GM21526 (cell line): ENCODE measurements around the gene ZNF518A.

Experiments
- ATAC-seq: cut with Tn5 transposase; IDR thresholded peaks from one replicate; pipeline ENCODE4 v1.9.1; 2021; ENCODE audit warnings: moderate library complexity; ENCODE audit not compliant: unreplicated experiment, low FRiP score

ZNF518A gene

DNA sequence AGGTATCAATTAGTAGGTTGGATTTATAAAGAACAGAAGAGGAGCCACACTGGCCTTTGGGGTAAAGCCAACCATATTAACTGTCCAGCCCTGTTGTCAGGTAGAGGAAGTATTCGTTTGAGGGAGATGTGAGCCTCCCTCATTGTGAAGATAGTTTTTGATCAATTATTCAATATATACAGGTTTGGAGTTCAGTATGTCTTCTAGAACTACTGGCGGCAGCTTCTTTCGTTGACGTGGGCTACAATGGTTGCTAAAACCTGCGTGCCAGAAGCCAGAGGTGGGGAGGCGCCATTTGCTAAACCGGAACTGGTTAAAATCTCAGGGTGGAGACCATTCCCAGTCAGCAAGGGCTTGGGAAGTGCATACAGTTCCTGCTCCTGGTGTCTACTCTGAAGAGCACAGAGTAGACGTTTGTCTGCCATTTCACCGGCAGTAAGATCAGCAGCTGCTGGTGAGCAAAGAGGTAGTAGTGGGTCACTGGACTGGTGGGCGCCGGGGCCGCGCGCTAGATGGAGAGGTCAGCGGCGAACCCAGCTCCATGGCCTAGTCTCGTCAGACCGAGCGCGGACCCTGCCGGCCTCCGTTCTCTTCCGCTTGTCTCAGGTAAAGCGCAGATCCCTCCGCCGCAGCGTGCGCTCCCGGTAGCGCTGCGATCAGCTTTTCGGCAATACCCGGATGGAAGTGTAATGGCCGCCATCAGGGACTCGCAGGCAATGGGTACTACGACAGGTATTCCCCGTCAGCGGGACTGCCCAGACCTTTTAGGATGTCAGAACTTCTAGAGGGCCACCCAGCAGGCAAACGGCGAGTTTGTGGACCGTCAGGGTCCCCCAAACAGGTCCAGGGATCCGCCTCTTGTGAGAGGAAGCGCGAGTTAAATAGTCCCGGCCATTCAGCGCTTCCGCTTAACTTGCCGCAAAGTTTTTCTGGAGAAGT is at the start of gene ZNF518A:
Gene ZNF518A (plus strand): TSS at position 911 of the 939 bp plus-strand sequence. CDS start 26,026 bp downstream, outside the sequence.
- peak; percentile 83 for ATAC-seq

DNA sequence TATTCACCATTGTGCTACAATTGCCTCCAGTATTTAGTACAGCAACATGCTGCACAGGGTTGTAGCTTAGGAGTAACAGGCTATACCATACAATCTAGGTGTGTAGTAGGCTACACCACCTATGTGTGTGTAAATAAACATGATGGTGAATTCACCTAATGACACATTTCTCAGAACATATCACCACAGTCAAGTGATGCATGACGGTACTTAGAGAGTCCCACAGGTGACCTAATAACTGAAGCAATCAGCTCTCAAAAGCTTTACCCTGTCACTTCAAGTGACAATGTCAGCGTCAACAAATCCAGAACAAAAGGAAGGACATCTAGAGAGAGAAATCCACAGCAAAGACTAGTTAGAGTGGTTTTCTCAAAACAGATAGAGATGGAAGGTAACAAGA is 47.9 kb upstream of the ZNF518A start:
- no peak for ATAC-seq

GRCh38 chr10:96082748-96083147 is 47.3 kb upstream of the ZNF518A start:
- no peak for ATAC-seq

GRCh38 chr10:96089116-96089515 is 41.0 kb upstream of the ZNF518A start:
- ATAC-seq: no peak

DNA sequence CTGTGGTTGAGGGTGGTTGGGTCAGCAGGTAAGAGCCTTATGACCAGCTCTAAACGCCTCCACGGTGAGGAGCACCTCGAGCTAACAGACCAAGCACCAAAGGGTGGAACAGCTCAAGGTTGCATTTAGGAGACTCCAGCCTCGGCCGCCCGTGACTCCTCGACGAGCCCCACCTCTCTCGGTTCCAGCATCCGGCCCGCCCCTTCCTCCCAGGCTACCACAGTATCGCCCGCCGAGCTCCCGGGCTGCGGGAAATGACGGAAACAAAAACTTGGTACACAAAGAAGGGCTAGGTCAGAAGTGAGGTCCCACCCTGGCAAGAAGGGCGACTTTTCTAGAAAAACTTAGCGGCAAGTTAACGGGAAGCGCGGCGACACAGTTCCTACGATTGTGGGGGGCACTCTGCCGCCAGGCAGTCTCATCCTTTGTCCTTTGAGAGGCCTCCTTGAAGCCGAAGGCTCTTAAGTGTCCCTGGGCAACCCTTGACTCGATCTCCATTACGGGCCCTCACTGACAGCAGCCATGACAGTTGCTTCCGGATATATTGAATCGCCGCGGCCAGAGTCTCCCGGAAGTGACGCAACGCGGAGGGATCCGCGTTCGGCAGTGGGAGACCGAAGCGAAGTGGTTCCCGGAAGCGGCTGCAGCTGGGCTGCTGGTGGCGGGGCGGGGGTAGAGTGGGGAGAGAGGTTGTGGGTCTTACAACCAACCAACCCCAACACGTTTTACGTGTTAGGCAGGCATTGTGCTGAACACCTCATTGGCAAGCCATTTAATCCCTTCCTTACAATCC is 40.2 kb upstream of the ZNF518A start:
- ATAC-seq: peak; percentile 76

DNA sequence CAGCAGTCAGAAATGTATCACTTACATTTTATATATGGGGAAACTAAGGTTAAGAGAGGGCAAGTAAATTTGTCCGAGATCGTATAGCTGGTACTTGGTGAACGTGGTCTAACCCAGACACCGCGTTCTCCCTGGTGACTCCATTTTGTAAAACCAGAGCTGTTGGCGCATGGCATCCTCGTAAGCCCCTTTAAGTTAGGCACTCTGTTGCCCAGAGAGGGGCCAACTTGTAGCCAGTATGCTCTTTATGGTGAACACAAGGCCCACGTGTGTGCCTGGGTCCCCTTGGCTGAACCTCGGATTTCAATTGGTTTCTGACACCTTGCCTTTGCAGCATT is 39.7 kb upstream of the ZNF518A start:
- no peak for ATAC-seq

GRCh38 chr10:96092999-96093767 is 36.9 kb upstream of the ZNF518A start:
- ATAC-seq: no peak

GRCh38 chr10:96093948-96094347 is 36.1 kb upstream of the ZNF518A start:
- no peak for ATAC-seq

- no peak for ATAC-seq
Measured at GRCh38 chr10:96096958-96097357, 33.1 kb upstream of the ZNF518A start.

GRCh38 chr10:96097865-96098264 is 32.2 kb upstream of the ZNF518A start:
- no peak for ATAC-seq

- ATAC-seq: no peak
Measured at GRCh38 chr10:96107623-96108038, 22.5 kb upstream of the ZNF518A start.

GRCh38 chr10:96112531-96112930 is 17.6 kb upstream of the ZNF518A start:
- ATAC-seq: no peak

DNA sequence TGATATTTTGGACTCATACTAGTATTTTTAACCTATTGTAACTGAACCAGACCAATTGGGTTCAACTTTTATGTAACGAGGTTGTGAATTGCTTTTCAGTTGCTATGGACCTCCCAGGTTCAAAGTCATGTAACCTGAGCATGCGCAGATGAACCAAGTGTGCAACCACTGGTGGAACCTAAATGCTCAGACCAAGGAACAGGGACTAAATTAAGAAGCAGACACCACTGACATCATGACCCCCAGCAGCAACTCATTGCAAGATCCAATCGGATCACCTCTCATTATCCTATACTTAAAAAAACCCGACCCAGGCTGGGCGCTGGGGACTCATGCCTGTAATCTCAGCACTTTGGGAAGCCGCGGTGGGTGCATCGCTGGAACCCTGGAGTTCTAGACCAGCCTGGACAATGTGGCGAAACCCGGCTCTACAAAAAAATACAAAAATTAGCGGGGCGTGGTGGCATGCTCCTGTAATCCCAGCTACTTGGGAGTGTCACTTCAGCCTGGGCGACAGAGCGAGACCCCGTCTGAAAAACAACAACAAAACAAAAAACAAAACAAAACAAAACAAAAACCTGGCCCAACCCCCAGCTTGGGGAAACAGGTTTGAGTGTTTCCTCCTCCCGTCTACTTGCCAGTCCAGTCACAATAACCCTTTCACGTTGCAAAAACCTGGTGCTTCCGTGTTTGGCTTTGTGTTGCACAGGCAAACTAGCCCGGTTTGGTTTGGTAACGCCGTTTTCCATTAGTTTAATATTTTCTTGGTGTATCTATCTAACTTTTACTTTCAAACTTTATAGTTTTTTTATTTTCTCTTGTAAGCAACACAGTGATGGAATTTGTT is 11.3 kb upstream of the ZNF518A start:
- ATAC-seq: no peak

DNA sequence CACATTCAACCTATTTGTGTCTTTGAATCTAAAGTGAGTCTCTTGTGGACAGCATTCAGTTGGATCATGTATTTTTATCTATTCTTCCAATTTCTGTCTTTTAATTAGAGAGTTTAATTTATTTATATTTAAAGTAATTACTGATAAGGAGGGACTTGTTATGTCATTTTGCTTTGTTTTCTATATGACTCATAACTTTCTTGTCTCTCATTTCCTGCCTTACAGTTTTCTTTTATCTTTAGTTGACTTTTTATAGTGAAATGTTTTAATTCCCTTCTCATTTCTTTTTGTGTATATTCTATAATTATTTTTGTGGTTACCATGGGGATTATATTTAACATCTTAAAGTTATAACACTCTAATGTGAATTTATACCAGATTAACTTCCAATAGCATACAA is 7.3 kb upstream of the ZNF518A start:
- ATAC-seq: no peak

DNA sequence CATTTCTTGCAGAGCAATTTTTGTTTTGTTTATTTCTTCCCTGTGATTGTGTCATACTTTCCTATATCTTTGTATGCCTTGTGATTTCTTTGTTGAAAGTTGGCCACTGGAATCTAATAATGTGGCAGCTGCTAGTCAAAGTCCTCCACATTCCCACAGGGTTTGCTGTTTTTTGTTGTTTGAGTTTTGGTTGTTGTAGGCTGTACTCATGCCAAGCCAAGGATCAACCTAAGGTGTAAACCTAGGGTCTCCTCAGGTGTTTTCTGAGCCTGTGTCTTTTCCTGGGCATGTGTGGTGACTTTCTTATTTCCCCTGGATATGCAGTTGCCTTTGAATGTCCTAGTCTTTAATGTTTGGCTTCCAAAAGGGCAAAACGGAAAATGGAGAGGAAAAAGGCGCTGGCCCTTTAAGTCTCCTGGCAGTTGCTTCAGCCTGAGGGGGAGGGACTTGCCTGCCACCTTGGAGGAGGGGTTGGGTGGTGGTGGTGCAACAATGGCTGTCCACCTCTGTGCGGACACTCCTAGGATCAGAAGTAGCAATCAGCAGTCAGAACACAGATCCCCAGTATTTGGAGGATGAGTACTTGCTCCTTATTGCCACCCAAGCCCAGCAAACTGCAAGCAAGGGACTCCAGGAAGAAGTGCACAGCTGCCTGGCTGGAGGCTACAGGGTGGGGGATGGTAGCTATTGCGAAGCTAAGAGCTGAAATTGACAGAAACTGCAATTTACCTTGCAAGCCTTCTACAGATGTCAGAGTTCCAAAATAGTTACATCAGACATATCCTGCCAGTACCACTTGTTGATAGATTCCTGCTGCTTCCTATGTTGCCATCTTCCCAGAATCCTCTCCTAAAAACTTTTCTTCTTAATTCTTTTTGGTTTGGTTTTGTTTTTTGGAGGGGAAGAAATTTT is 5.6 kb upstream of the ZNF518A start:
- ATAC-seq: no peak

DNA sequence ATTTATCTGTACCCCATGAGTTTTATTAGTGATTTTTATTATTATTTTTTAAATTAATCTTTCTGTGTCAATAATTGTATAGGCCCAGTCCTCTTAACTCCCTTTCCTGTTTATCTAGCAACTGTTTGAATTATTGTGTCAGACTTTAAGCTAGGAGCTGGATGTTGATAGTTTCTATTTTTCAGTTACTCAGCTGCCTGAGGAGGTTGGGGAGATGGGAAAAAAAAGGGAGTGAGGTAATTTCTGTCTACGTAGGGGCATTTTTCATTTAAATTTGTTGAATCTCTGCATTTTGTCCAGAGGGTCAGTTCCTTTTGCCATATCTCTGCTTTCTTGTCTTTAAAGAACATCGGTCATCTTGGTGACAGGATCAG is 5.0 kb upstream of the ZNF518A start:
- no peak for ATAC-seq

- peak; percentile 71 for ATAC-seq
Measured at GRCh38 chr10:96130326-96130995, 364 bp downstream of the ZNF518A start.

DNA sequence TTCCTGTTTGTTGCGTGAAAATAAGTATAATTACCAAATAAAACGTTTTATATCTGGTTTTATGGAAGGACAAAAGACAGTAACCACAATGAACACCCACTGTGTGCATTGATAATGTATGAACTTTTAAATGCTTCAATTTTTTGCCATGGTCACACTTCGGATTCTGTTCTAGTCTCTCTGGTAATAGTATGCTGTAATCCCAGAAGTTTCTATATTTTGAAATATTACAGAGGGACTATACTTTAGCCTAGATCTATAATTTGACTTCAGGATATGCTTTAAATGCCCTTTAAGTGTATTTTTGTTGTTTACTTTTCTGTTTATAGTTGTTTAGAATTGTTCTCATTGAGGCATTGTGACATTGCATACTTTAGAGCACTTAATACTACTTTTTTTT is 1.5 kb downstream of the ZNF518A start:
- ATAC-seq: no peak
